ENCODE data around the gene COIL. TPM values are rescaled to one million over a fixed set of nuclear protein-coding genes. Genes with fewer than 3 reads are reported as not detected.

The COIL gene
- total and polyA plus RNA-seq, 9 of the 15 experiments (the other 6 are each of a cell fraction or from before 2014, with no cell fraction given) = 23.9 to 41.3 (median 28.7) TPM

- no peak for TF ChIP-seq SREBF1 (IDR thresholded peaks at IDR 0.05; ENCODE audit: borderline replicate concordance, low read depth, low read length)
- no peak for TF ChIP-seq ZSCAN32 (CRISPR knock-in tag; IDR thresholded peaks at IDR 0.05)
- TF ChIP-seq BCL6 (CRISPR knock-in tag; IDR thresholded peaks at IDR 0.05) = no peak
- no peak for TF ChIP-seq NONO (IDR thresholded peaks at IDR 0.05; ENCODE audit: low read depth in 2 of 2, low read length in 1 of 2)
- no peak for TF ChIP-seq ZNF398 (CRISPR knock-in tag; IDR thresholded peaks at IDR 0.05)
- no peak for TF ChIP-seq FOXO4 (CRISPR knock-in tag; IDR thresholded peaks at IDR 0.05)
- TF ChIP-seq ELF4 (CRISPR knock-in tag; IDR thresholded peaks at IDR 0.05) = no peak
- TF ChIP-seq ATF1 (CRISPR knock-in tag; IDR thresholded peaks at IDR 0.05) = no peak
- peak; percentile 71 for TF ChIP-seq ATF1 (tag; IDR thresholded peaks at IDR 0.05)
- TF ChIP-seq CEBPZ (IDR thresholded peaks at IDR 0.05; ENCODE audit: borderline replicate concordance, low read depth, low read length) = no peak
- TF ChIP-seq HNRNPUL1 (IDR thresholded peaks at IDR 0.05; ENCODE audit: low read length) = no peak
- TF ChIP-seq CREB1 (IDR thresholded peaks at IDR 0.05) = no peak
- TF ChIP-seq CREB1 (CRISPR knock-in tag; IDR thresholded peaks at IDR 0.05) = peak; percentile 62; the same call in 1 of the 2 replicates
- peak; percentile 84 to 92 for TF ChIP-seq MNT (conservative IDR thresholded peaks at IDR 0.05)
Observed at GRCh38 chr17:56960596-56961538, at the start of gene COIL (continued).
